Peyer's patch (tissue), 4 donors: ENCODE data around the gene NCR2.

Source experiments
- POLR2A ChIP-seq, 2 donors: fragments of 450-650 bp; IDR thresholded peaks; one replicate each; pipeline ENCODE4 v1.5.1; 2017; ENCODE audit warnings: antibody characterized with exemption in 2 of 2, mild to moderate bottlenecking in 2 of 2, moderate library complexity in 2 of 2
- TF ChIP-seq, protein P1 (sequence below), 6 experiments: fragments of 450-650 bp in 4 of 6; fragments of 200-600 bp in 2 of 6; sonication (generic) in 1 of 6; IDR thresholded peaks; one replicate each; pipeline ENCODE4 v1.5.1; 2017 to 2019; ENCODE audit warnings: antibody characterized with exemption in 6 of 6, mild to moderate bottlenecking in 3 of 6, moderate library complexity in 1 of 6

DNA sequence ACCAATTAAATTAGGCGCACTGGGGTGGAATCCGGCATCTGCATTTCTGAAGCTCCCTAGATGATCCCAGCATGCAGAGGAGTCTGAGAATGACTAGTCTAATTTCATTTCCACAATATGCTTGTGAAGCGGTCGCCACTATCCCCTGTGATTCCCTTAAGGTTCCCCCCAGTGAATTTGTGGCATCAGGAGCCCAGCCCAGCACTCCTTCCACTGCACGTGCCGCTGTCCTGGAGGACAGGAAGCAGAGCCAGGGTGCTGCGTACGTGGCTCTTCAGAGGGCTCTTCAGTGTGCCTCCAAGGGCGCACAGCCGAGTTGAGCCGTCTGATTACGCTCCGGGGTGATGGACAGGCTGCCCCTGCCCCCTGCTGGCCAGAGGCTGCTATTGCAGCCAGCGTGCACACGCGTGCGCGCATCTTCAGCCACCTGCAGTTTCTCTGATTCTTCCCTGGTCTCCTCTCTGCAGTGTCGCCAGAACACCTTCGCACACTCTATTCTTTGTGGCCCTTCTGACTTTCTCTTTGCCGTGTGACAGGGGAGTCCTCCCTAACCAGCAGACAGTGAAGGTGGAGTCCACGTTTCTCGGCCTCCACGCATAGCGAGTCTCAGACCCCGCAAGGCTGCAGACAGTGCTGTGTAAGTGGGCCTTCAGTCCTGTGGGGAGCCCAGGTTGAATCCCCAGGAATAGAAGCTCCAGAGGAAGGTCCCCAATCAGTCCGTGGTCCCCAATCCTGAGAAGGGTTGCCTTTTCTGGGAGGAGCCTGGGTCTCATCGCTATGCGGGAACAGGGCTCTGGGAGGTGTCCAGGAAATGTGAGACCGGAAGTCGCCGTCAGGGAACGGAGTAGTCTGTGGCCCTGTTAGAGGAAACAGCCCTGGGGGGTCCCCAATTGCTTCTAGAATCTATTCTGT, 16.5 kb upstream of the NCR2 start:
- TF ChIP-seq, protein P1, sequence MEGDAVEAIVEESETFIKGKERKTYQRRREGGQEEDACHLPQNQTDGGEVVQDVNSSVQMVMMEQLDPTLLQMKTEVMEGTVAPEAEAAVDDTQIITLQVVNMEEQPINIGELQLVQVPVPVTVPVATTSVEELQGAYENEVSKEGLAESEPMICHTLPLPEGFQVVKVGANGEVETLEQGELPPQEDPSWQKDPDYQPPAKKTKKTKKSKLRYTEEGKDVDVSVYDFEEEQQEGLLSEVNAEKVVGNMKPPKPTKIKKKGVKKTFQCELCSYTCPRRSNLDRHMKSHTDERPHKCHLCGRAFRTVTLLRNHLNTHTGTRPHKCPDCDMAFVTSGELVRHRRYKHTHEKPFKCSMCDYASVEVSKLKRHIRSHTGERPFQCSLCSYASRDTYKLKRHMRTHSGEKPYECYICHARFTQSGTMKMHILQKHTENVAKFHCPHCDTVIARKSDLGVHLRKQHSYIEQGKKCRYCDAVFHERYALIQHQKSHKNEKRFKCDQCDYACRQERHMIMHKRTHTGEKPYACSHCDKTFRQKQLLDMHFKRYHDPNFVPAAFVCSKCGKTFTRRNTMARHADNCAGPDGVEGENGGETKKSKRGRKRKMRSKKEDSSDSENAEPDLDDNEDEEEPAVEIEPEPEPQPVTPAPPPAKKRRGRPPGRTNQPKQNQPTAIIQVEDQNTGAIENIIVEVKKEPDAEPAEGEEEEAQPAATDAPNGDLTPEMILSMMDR (IDR thresholded peaks at IDR 0.05): peak; percentile 96 to 100 (median 98)
- TF ChIP-seq POLR2A (IDR thresholded peaks at IDR 0.05): no peak
